Measurements from ENCODE around the gene TEKT3.

TEKT3 gene

DNA sequence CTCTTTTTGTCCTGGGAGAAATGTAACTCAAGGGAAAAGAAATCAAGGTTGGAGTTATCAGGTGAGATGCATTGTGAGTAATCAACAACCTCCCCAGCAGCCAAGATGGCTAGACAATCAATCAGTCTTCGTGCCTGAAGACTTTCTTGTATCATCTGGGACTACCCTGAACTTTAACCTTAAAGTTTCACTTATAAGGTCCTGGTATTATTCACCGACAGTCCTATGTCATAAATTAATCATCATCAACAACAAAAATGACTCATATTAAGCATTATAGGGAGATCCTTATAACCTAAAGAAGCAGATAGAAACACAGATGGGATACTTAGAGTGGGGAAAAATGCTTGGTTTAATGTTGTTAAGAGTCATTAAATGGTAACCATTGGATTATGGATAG lies 7.7 kb upstream of the TEKT3 start:
- no peak for DNase-seq (ENCODE audit: low spot score)

GRCh38 chr17:15348021-15348420 lies 6.6 kb upstream of the TEKT3 start:
- no peak for DNase-seq (ENCODE audit: low spot score)

GRCh38 chr17:15346066-15346595 lies 4.7 kb upstream of the TEKT3 start:
- DNase-seq (ENCODE audit: low spot score), result no peak

DNA sequence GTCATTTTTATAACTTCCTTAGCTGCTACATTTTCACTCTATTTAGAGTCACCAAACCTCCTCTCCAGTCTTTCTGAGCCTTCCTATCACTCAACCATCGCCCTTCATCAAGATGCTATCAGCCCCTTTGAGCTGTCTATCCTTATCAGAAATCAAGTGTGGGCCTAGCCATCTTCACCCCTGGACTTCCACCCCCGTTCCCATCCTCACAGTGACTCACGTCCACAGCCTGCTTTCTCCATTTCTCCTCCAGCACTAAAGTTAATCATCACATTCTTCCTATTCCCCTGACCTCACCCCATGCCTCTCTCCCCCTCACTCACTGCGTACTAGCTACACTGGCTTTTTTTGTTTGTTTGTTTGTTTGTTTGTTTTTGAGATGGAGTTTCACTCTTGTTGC lies 2.4 kb upstream of the TEKT3 start:
- no peak for DNase-seq (ENCODE audit: low spot score)

- DNase-seq (ENCODE audit: low spot score), result no peak
These were observed 1.1 kb upstream of the TEKT3 start for GRCh38 chr17:15342460-15342859.

- no peak for DNase-seq (ENCODE audit: low spot score)
These were observed 569 bp upstream of the TEKT3 start for GRCh38 chr17:15341966-15342365.

DNA sequence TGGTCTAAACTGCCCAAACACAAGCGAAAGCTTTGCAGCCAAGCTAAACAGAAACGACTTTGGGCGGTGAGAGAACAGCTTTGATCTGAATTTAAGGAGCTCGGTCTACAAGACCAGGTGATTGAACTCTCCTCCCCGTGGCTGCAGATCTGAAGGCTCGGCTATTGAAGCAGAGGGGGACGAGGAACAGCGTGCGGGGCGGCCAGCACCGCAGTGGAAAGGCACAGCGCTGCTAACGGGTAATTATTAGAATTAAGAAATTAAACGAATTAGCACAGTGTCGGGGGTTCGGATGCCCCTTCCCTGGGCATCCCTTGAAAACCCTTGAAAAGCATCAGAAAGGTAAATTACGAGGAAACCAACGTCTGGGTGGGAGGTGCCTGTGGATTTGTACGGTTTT lies 431 bp downstream of the TEKT3 start:
- no peak for DNase-seq (ENCODE audit: low spot score)

GRCh38 chr17:15335446-15335845 lies 6.0 kb downstream of the TEKT3 start:
- DNase-seq (ENCODE audit: low spot score), result no peak

GRCh38 chr17:15334266-15334665 lies 7.1 kb downstream of the TEKT3 start:
- DNase-seq (ENCODE audit: low spot score), result no peak

DNA sequence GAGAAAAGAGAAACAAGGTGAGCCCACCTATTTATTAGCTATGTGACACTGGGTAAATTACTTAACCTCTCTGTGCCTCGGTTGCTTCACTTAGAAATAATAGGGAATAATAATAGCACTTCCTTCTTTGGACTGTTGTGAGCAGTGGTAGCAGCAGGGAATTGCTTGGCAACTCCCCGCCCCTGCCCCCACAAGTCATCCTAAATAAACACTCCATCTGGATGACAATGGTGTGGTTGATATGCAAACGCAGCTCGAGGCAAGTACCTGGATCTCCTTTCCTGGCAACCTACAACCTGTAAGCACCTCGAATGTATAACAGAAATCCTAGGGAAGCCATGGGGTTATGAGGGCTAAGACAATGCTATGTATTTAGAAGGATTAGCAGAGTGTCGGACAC lies 9.1 kb downstream of the TEKT3 start:
- no peak for DNase-seq (ENCODE audit: low spot score)

GRCh38 chr17:15323131-15323530 lies 18.3 kb downstream of the TEKT3 start:
- no peak for DNase-seq (ENCODE audit: low spot score)

GRCh38 chr17:15321556-15322251 lies 19.7 kb downstream of the TEKT3 start:
- no peak for DNase-seq (ENCODE audit: low spot score)

DNA sequence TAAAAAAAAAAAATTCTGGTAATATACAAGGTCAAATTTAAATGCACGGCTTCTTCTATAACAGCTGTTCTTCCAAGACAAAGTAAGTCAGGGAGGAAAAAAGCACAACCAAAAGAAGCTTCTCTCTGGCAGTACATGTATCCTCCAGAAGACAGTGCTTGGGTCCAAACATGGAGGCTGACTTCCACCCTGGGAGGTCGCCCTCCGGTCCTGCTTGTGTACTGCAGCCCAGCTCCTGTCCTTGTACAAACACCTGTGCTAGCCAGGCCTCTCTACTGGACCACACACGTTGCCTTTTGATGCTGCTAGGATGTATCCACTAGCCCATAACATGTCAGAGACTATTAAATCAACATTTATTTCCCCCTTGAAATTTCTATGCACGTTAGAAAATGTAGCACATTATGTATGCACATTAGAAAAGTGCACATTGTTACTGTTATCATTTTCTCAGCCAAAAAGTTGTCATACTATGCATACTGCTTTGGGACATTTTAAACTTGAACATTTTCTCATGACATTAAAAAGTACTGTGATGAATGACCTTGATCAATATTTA lies 21.9 kb downstream of the TEKT3 start:
- no peak for DNase-seq (ENCODE audit: low spot score)

DNA sequence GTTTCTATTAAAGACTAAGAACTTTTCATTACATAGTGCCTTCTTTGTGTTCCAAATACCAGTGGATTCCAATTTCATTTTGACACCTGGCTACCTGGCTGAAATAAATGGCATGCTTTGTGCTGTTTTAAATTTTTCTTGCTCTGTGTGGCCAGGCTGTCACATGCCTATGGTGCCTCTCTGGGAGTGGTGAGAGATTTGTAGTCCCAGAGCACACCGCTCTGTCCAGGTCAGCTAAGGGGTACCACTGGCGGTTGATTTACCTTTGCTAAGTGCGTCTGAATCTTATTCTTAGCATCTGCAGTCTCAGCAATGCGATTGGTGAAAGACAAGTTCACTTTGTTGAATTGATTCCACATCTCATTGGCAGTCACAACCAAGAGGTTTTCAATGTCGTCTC lies 29.4 kb downstream of the TEKT3 start:
- DNase-seq (ENCODE audit: low spot score), result no peak

DNA sequence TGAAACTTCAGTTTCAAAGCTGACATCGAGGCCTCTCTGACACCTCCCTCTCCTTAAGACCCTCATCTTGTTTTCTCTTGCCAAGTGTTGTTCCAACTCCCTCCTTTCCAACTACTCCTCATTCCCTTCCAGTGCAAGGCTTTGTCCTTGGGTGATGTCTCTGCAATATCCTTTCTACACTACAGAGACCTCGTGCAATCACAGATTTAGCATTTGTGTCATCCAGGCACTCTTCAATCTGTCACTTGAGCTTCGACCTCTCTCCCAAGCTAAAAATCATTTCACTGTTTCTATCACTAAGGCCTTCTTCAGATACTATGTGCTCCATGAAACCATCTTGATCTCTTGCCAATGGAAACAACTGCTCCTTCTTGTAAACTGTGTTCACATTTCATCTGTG lies 31.6 kb downstream of the TEKT3 start:
- no peak for DNase-seq (ENCODE audit: low spot score)

DNA sequence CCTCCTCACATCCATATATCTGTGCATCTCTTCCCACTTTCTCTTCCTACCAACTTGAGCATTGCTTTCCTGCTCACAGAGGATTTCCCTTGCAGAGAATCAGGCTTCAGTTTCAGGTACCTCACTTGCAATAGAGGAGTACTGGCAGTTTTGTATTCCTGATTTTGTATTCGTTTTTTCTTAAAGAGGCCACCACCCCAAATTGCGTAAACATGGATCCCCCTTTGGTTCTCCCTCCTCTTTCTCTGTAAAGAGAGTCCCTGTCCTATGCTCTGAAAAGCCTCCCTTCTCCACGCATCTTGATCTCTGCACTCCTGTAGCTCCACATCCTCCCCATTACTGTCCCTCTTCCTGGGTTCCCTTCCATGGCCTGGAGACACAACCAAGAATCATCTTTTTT lies 32.2 kb downstream of the TEKT3 start:
- DNase-seq (ENCODE audit: low spot score), result no peak

DNA sequence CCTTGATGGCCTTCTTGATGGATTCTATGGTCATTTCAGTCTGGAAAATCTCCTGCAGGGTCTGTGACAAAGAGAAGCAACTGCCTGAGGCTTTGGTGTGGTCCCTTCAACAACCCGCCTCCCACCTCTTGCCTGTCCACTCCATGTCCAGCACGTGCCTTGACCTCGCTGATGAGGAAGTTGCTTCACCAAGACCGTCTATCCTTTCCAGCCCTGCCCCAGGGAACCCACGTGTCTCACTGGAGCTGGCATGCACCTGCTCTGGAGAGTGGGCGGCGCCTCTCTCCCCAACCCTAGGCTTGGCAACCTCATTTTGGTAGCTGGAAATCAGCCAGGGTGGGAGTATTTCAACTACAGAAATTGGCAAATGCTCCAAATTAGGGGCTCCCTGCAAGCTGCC lies 32.6 kb downstream of the TEKT3 start:
- DNase-seq (ENCODE audit: low spot score), result no peak

GRCh38 chr17:15307710-15308111 lies 33.7 kb downstream of the TEKT3 start:
- no peak for DNase-seq (ENCODE audit: low spot score)

- no peak for DNase-seq (ENCODE audit: low spot score)
These were observed 37.5 kb downstream of the TEKT3 start for GRCh38 chr17:15303851-15304250.

GRCh38 chr17:15303268-15303667 lies 38.1 kb downstream of the TEKT3 start:
- DNase-seq (ENCODE audit: low spot score), result no peak

DNA sequence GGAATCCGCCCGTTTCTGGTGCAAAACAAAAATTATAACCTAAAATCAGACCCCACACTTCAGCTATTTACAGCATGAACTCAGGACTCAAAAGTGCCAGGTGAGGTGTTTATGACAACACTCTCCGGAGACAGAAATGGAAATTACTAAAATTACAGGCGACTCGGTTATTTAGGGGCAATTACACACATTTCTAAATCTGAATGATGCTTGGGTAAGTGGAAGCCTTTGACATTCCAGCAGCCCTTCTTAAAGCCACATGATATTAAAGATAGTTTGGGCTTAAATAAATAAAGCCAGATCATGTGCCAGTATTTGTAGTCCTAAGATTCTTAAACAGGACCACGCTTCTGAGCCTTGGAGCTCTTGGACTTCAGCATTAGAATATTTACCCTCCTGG lies 39.6 kb downstream of the TEKT3 start:
- DNase-seq (ENCODE audit: low spot score), result no peak

- no peak for DNase-seq (ENCODE audit: low spot score)
These were observed 43.2 kb downstream of the TEKT3 start for GRCh38 chr17:15298176-15298575.

GRCh38 chr17:15293558-15293957 lies 47.8 kb downstream of the TEKT3 start:
- no peak for DNase-seq (ENCODE audit: low spot score)
